HepG2 (cell line): ENCODE results near the gene HAP1. TPM values are rescaled to one million over a fixed set of nuclear protein-coding genes. Genes with fewer than 3 reads are reported as not detected.

Experiments used
- ATF5 ChIP-seq: sonication (generic); formaldehyde crosslinking; IDR thresholded peaks from 2 replicates; pipeline ENCODE4 v1.4.0; 2020; ENCODE audit warnings: mild to moderate bottlenecking, low read depth, missing genetic modification reagents
- GPBP1L1 ChIP-seq: sonication (generic); formaldehyde crosslinking; IDR thresholded peaks from 2 replicates; pipeline ENCODE4 v1.5.0; 2020; ENCODE audit warnings: mild to moderate bottlenecking, missing genetic modification reagents
- HHEX ChIP-seq: IDR thresholded peaks from 2 replicates; pipeline ENCODE4 v1.6.1; 2016; ENCODE audit warnings: control low read depth
- KLF16 ChIP-seq, 2 experiments: sonication (generic) in 1 of 2; formaldehyde crosslinking in 1 of 2; IDR thresholded peaks; 2 replicates each; pipeline versions ENCODE4 v1.6.1 to v1.8.0; 2016 to 2023; ENCODE audit warnings: missing genetic modification reagents in 2 of 2, missing compliant biosample characterization in 1 of 2
- KLF6 ChIP-seq: IDR thresholded peaks from 2 replicates; pipeline ENCODE4 v1.8.0; 2016; ENCODE audit warnings: missing biosample characterization, missing genetic modification reagents
- RELA ChIP-seq: sonication (generic); formaldehyde crosslinking; IDR thresholded peaks from 2 replicates; pipeline ENCODE4 v1.4.0; 2020; ENCODE audit warnings: missing genetic modification reagents
- ZIK1 ChIP-seq: sonication (generic); formaldehyde crosslinking; IDR thresholded peaks from 2 replicates; pipeline ENCODE4 v1.5.0; 2020; ENCODE audit warnings: mild to moderate bottlenecking, low read depth, missing genetic modification reagents, borderline replicate concordance
- ZNF20 ChIP-seq: sonication (generic); formaldehyde crosslinking; IDR thresholded peaks from 2 replicates; pipeline ENCODE4 v1.4.0; 2020; ENCODE audit warnings: mild to moderate bottlenecking, moderate library complexity, missing genetic modification reagents
- ZNF232 ChIP-seq: sonication (generic); formaldehyde crosslinking; IDR thresholded peaks from 2 replicates; pipeline ENCODE4 v1.4.0; 2020; ENCODE audit warnings: missing genetic modification reagents, borderline replicate concordance
- ZNF263 ChIP-seq: sonication (generic); formaldehyde crosslinking; IDR thresholded peaks from 2 replicates; pipeline ENCODE4 v1.4.0; 2020; ENCODE audit warnings: missing genetic modification reagents
- ZNF331 ChIP-seq: sonication (generic); formaldehyde crosslinking; IDR thresholded peaks from 2 replicates; pipeline ENCODE4 v1.4.0; 2020; ENCODE audit warnings: missing genetic modification reagents
- ZNF350 ChIP-seq: sonication (generic); formaldehyde crosslinking; IDR thresholded peaks from 2 replicates; pipeline ENCODE4 v1.4.0; 2020; ENCODE audit warnings: mild to moderate bottlenecking, low read depth, missing genetic modification reagents, borderline replicate concordance
- ZNF557 ChIP-seq: sonication (generic); formaldehyde crosslinking; IDR thresholded peaks from 2 replicates; pipeline ENCODE4 v1.4.0; 2020; ENCODE audit warnings: missing genetic modification reagents
- ZNF674 ChIP-seq: sonication (generic); formaldehyde crosslinking; IDR thresholded peaks from 2 replicates; pipeline ENCODE4 v1.5.0; 2020; ENCODE audit warnings: low read depth, mild to moderate bottlenecking, missing genetic modification reagents
- ZNF687 ChIP-seq: sonication (generic); formaldehyde crosslinking; IDR thresholded peaks from 2 replicates; pipeline ENCODE4 v1.5.1; 2020; ENCODE audit warnings: mild to moderate bottlenecking, missing genetic modification reagents, moderate library complexity
- ZNF704 ChIP-seq: sonication (generic); formaldehyde crosslinking; IDR thresholded peaks from 2 replicates; pipeline ENCODE4 v1.8.1; 2023; ENCODE audit warnings: mild to moderate bottlenecking, inconsistent platforms, moderate library complexity, missing genetic modification reagents, borderline replicate concordance
- polyA plus RNA-seq, 8 experiments: library from polyadenylated mRNA; depleted of rRNA in 3 of 8; stranded (reverse) in 7 of 8; unstranded in 1 of 8; fragments of >200 nt; fragmentation: Illumina TruSeq in 4 of 8; extraction: Trizol in 4 of 8; gene quantifications; 2 replicates each; pipeline versions ENCODE4 v1.2.1 to v1.2.3, GENCODE V29; 2011 to 2016; ENCODE audit warnings: low read depth in 4 of 8, missing spikeins in 1 of 8, mixed read lengths in 1 of 8; ENCODE audit not compliant: insufficient read depth in 1 of 8
- total RNA-seq, 5 experiments: library from RNA; depleted of rRNA; stranded (reverse); fragments of >200 nt; fragmentation: Illumina TruSeq; extraction: Trizol; gene quantifications; 2 replicates each; pipeline ENCODE4 v1.2.3, GENCODE V29; 2016; ENCODE audit warnings: low read depth in 1 of 5
- TF ChIP-seq, protein P1 (sequence below): sonication (generic); formaldehyde crosslinking; IDR thresholded peaks from 2 replicates; pipeline ENCODE4 v1.4.0; 2020; ENCODE audit warnings: missing genetic modification reagents, borderline replicate concordance
- TF ChIP-seq, protein P2 (sequence below): sonication (generic); formaldehyde crosslinking; IDR thresholded peaks from 2 replicates; pipeline ENCODE4 v1.9.0; 2022; ENCODE audit warnings: missing genetic modification reagents, mild to moderate bottlenecking, borderline replicate concordance

HAP1 gene
- total and polyA plus RNA-seq, 2 of the 13 experiments (the other 11 are each of a cell fraction or from before 2014, with no cell fraction given), result 0.07 TPM

- TF ChIP-seq ZNF687, result peak; percentile 78
- TF ChIP-seq ZNF557 (CRISPR knock-in tag), result no peak
- peak; percentile 56; the same call in 1 of the 2 replicates for TF ChIP-seq ZNF263 (CRISPR knock-in tag)
- TF ChIP-seq KLF6 (CRISPR knock-in tag), result peak; percentile 78; the same call in 1 of the 2 replicates
- 0 out of 2 replicates have a peak, but pooled peaks have one; percentile 27 for TF ChIP-seq RELA
- TF ChIP-seq ZNF232 (CRISPR knock-in tag), result peak; percentile 81; the same call in 1 of the 2 replicates
- TF ChIP-seq HHEX (CRISPR knock-in tag), result no peak
- TF ChIP-seq, protein P1, sequence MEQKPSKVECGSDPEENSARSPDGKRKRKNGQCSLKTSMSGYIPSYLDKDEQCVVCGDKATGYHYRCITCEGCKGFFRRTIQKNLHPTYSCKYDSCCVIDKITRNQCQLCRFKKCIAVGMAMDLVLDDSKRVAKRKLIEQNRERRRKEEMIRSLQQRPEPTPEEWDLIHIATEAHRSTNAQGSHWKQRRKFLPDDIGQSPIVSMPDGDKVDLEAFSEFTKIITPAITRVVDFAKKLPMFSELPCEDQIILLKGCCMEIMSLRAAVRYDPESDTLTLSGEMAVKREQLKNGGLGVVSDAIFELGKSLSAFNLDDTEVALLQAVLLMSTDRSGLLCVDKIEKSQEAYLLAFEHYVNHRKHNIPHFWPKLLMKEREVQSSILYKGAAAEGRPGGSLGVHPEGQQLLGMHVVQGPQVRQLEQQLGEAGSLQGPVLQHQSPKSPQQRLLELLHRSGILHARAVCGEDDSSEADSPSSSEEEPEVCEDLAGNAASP (CRISPR knock-in tag), result peak; percentile 56; the same call in 1 of the 2 replicates
- no peak for TF ChIP-seq ZNF20 (CRISPR knock-in tag)
- no peak for TF ChIP-seq GPBP1L1
- peak; percentile 92 for TF ChIP-seq ZNF350 (CRISPR knock-in tag)
- peak in 1 of 2 experiments; percentile 74; a peak in 1 of 4 replicates for TF ChIP-seq KLF16 (CRISPR knock-in tag; IDR thresholded peaks at IDR 0.05)
- TF ChIP-seq ZIK1, result peak; percentile 78; the same call in 1 of the 2 replicates
- TF ChIP-seq ZNF331 (CRISPR knock-in tag), result peak; percentile 73; the same call in 1 of the 2 replicates
- TF ChIP-seq, protein P2, sequence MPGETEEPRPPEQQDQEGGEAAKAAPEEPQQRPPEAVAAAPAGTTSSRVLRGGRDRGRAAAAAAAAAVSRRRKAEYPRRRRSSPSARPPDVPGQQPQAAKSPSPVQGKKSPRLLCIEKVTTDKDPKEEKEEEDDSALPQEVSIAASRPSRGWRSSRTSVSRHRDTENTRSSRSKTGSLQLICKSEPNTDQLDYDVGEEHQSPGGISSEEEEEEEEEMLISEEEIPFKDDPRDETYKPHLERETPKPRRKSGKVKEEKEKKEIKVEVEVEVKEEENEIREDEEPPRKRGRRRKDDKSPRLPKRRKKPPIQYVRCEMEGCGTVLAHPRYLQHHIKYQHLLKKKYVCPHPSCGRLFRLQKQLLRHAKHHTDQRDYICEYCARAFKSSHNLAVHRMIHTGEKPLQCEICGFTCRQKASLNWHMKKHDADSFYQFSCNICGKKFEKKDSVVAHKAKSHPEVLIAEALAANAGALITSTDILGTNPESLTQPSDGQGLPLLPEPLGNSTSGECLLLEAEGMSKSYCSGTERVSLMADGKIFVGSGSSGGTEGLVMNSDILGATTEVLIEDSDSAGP (CRISPR knock-in tag), result peak; percentile 68; the same call in 1 of the 2 replicates
- no peak for TF ChIP-seq ZNF674 (CRISPR knock-in tag)
- TF ChIP-seq ATF5 (CRISPR knock-in tag), result no peak
- no peak for TF ChIP-seq ZNF704 (CRISPR knock-in tag)
Observed at GRCh38 chr17:41738077-41738800, 3.8 kb upstream of the HAP1 start (continued).
